Embryonic facial prominence (tissue), 1 donor: ENCODE measurements around the gene DHX34.
"Not testable (repeated sequence)": the region's sequence is repeated elsewhere in the genome, so short reads cannot be mapped to it uniquely, and the experiment has no call there.

Experiments used
- DNase-seq: peaks from one replicate; pipeline ENCODE4 v3.0.0-alpha.2; 2016; ENCODE audit errors: extremely low spot score

Gene DHX34, protein sequence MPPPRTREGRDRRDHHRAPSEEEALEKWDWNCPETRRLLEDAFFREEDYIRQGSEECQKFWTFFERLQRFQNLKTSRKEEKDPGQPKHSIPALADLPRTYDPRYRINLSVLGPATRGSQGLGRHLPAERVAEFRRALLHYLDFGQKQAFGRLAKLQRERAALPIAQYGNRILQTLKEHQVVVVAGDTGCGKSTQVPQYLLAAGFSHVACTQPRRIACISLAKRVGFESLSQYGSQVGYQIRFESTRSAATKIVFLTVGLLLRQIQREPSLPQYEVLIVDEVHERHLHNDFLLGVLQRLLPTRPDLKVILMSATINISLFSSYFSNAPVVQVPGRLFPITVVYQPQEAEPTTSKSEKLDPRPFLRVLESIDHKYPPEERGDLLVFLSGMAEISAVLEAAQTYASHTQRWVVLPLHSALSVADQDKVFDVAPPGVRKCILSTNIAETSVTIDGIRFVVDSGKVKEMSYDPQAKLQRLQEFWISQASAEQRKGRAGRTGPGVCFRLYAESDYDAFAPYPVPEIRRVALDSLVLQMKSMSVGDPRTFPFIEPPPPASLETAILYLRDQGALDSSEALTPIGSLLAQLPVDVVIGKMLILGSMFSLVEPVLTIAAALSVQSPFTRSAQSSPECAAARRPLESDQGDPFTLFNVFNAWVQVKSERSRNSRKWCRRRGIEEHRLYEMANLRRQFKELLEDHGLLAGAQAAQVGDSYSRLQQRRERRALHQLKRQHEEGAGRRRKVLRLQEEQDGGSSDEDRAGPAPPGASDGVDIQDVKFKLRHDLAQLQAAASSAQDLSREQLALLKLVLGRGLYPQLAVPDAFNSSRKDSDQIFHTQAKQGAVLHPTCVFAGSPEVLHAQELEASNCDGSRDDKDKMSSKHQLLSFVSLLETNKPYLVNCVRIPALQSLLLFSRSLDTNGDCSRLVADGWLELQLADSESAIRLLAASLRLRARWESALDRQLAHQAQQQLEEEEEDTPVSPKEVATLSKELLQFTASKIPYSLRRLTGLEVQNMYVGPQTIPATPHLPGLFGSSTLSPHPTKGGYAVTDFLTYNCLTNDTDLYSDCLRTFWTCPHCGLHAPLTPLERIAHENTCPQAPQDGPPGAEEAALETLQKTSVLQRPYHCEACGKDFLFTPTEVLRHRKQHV

GRCh38 chr19:47348819-47349795, at the start of gene DHX34:
Gene DHX34, plus strand, starts transcription at chr19:47349315. Its CDS starts 3,716 bp downstream, at chr19:47353031.
- DNase-seq = peak; percentile 98

- DNase-seq = not testable (repeated sequence)
Measured at GRCh38 chr19:47300867-47301266, 48.2 kb upstream of the DHX34 start.

- no peak for DNase-seq
Measured at GRCh38 chr19:47302249-47302648, 46.9 kb upstream of the DHX34 start.

GRCh38 chr19:47303966-47304365, 45.1 kb upstream of the DHX34 start:
- no peak for DNase-seq

DNA sequence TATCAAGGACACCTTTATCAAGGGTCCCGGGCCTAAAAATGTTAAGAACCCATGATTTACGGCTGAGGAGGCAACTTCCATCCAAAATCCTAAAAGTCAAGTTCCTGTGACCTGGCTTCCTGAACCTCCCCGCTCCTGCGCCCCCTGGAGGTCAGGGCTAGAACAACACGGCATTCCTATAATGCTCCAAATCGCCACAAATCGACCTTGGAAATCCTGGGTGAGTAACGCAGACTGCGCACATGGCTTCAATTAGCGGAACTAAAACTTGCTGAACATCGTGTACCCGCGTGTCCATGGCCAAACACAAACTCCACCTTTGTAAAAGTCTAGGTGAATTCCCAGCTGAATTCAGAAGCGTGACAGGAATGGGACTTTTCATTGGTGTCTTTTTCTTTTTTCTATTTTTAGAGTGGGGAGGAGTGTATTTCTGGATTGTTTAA, 43.8 kb upstream of the DHX34 start:
- DNase-seq = no peak

GRCh38 chr19:47306303-47306702, 42.8 kb upstream of the DHX34 start:
- DNase-seq = no peak

DNA sequence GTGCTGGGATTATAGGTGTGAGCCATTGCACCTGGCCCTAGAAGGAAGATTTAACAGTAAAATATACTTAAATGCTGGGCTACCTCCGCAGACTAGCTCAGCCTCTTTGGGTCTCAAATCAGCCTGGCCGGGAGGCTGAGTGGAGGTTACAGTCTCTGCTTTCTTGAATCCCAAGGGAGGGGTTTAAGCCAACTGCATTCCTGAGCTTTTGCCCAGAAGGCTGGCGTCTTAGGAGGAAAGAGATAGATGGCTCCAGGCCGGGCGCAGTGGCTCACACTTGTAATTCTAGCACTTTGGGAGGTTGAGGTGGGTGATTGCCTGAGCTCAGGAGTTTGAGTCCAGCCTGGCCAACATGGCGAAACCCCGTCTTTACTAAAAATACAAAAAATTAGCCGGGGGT, 40.1 kb upstream of the DHX34 start:
- DNase-seq = no peak

DNA sequence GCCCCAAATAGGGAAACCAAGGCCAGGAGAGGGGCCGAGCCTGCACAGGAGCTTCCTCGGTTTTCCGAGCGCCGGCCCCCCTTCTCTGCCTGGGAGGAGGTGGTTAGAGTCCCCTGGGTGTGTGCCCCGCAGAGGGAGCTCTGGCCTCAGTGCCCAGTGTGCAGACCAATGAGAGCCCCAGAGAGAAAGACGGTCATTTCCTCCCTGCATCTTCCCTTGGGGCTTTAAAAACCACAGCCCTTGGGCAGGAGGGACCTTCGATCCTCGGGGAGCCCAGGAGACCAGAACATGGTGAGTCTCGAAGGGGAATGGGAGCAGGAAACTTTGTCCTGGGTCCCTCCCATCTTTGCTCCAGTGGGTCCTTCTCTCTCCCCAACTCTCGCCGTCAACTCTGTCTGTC, 39.5 kb upstream of the DHX34 start, which contains the start of gene C5AR1:
Gene C5AR1 (plus strand): TSS at position 254 of the 400 bp plus-strand sequence. CDS start 35 bp downstream, at position 289.
- no peak for DNase-seq

GRCh38 chr19:47310323-47310722, 38.8 kb upstream of the DHX34 start:
- DNase-seq = no peak

DNA sequence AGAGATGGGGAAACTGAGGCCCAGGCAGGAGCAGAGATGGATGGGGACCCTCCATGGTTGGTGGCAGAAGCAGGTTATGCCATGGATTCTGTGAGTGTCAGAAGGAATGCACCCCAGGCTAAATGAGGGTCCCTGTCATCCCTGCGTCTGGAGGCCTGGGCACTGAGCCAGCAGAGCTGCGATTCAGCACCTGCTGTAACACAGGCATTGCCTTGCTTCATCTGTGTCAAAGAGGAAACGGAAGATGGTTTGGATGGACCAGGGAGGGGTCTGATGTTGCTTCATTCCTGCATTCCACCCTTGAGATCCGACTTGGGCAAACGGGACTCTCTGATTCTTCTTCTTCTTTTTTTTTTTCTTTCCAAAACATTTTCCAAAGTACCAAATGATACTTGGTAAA, 38.3 kb upstream of the DHX34 start:
- no peak for DNase-seq

DNA sequence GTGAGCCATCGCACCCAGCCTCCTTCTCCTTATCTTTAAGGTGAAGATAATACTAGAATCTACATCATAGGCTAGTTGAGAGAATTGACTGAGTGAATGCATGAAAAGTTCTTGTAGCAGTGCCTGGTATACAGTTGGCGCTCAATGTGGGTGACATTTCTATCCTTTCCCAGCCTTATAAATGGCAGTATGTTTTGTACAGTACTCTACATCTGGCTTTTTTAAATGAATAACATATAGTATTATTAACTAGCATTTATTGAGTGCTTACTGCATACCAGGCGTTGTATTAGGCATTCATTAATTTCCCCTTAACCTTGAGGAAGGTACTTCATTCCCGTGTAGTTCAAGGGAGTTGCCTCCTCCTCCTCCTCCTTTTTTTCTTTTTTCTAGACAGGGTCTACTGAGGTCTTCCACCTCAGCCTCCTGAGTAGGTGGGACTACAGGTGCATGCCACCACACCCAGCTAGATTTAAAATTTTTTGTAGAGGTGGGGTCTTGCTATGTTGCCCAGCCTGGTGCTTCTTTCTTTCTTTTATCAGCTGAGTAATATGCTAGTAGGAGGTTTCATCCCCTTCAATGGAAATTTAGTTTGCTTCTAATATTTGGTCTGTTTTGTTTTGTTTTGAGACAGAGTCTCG, 36.6 kb upstream of the DHX34 start:
- DNase-seq = no peak

DNA sequence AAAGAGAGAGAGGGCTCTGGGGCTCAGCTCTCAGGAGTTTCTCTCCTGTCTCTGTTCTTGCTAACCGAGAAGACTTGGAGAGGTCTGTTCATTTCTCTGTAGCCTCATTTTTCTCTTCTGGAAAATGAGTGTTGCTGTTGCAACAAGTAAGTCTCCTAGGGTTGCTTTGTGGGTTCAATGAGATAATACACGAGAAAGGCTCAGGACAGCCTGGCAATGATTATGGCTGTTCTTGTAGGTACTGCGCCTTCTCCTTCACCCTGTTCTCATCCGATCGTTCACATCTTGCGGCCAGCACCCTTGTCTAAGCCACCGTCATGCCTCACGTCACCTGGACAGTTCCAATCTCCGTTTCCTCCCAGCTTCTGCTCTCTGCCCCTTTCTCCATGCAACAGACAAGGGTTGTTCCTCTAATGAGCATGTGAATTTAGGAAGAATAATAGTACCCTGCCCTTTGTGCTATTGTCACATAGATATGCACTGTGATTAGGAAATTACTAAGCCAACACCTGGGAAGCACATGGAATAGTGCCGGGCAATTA, 35.3 kb upstream of the DHX34 start:
- no peak for DNase-seq

- DNase-seq = no peak
Measured at GRCh38 chr19:47315125-47315821, 33.8 kb upstream of the DHX34 start.

- DNase-seq = no peak
Measured at GRCh38 chr19:47316513-47316912, 32.6 kb upstream of the DHX34 start.

DNA sequence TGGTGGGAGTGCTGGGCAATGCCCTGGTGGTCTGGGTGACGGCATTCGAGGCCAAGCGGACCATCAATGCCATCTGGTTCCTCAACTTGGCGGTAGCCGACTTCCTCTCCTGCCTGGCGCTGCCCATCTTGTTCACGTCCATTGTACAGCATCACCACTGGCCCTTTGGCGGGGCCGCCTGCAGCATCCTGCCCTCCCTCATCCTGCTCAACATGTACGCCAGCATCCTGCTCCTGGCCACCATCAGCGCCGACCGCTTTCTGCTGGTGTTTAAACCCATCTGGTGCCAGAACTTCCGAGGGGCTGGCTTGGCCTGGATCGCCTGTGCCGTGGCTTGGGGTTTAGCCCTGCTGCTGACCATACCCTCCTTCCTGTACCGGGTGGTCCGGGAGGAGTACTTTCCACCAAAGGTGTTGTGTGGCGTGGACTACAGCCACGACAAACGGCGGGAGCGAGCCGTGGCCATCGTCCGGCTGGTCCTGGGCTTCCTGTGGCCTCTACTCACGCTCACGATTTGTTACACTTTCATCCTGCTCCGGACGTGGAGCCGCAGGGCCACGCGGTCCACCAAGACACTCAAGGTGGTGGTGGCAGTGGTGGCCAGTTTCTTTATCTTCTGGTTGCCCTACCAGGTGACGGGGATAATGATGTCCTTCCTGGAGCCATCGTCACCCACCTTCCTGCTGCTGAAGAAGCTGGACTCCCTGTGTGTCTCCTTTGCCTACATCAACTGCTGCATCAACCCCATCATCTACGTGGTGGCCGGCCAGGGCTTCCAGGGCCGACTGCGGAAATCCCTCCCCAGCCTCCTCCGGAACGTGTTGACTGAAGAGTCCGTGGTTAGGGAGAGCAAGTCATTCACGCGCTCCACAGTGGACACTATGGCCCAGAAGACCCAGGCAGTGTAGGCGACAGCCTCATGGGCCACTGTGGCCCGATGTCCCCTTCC, 28.9 kb upstream of the DHX34 start:
- DNase-seq = no peak

- DNase-seq = no peak
Measured at GRCh38 chr19:47321630-47322029, 27.5 kb upstream of the DHX34 start.

DNA sequence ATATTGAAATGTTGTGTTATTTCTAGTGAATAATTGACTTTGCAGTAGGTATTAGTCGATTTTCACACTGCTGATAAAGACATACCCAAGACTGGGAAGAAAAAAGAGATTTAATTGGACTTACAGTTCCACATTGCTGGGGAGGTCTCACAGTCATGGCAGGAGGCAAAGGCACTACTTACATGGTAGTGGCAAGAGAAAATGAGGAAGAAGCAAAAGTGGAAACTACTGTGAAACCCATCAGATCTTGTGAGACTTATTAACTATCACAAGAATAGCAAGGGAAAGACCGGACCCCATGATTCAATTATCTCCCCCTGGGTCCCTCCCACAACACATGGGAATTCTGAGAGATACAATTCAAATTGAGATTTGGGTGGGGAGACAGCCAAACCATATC, 27.1 kb upstream of the DHX34 start:
- no peak for DNase-seq

- DNase-seq = no peak
Measured at GRCh38 chr19:47323409-47323808, 25.7 kb upstream of the DHX34 start.
